WI38 (cell line): ENCODE measurements around the gene IL20RB.

Experiments used
- H3K4me3 ChIP-seq: 2 replicates; pipeline ENCODE4 v1.5.1; 2011; ENCODE audit warnings: low read depth, mild to moderate bottlenecking, control low read depth, low read length
- TF ChIP-seq, protein P1 (sequence below): IDR thresholded peaks from 2 replicates; pipeline ENCODE4 v1.5.1; 2012; ENCODE audit warnings: low read depth, mild to moderate bottlenecking, control low read depth, low read length

IL20RB gene

DNA sequence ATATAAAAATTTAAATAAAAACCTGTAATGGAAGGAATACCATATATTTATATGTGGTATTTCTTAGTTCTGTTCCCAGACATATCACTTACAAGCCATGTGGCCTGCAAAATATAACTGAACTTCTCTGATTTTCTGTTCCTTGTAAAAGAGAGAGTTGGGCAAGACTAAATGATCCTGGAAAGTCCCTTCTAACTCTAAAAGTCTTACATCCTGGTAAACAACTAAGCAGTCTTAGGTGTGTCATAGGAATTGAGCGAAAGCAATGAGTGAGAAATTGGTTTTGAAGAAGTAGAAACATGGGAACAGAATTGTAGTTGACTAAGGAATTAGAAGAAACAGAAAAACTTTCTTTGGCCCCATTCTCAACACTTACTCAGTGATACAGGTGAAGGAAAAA is 25.3 kb upstream of the IL20RB start:
- TF ChIP-seq, protein P1, sequence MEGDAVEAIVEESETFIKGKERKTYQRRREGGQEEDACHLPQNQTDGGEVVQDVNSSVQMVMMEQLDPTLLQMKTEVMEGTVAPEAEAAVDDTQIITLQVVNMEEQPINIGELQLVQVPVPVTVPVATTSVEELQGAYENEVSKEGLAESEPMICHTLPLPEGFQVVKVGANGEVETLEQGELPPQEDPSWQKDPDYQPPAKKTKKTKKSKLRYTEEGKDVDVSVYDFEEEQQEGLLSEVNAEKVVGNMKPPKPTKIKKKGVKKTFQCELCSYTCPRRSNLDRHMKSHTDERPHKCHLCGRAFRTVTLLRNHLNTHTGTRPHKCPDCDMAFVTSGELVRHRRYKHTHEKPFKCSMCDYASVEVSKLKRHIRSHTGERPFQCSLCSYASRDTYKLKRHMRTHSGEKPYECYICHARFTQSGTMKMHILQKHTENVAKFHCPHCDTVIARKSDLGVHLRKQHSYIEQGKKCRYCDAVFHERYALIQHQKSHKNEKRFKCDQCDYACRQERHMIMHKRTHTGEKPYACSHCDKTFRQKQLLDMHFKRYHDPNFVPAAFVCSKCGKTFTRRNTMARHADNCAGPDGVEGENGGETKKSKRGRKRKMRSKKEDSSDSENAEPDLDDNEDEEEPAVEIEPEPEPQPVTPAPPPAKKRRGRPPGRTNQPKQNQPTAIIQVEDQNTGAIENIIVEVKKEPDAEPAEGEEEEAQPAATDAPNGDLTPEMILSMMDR: no peak
- H3K4me3 ChIP-seq: no peak overlapping the region

DNA sequence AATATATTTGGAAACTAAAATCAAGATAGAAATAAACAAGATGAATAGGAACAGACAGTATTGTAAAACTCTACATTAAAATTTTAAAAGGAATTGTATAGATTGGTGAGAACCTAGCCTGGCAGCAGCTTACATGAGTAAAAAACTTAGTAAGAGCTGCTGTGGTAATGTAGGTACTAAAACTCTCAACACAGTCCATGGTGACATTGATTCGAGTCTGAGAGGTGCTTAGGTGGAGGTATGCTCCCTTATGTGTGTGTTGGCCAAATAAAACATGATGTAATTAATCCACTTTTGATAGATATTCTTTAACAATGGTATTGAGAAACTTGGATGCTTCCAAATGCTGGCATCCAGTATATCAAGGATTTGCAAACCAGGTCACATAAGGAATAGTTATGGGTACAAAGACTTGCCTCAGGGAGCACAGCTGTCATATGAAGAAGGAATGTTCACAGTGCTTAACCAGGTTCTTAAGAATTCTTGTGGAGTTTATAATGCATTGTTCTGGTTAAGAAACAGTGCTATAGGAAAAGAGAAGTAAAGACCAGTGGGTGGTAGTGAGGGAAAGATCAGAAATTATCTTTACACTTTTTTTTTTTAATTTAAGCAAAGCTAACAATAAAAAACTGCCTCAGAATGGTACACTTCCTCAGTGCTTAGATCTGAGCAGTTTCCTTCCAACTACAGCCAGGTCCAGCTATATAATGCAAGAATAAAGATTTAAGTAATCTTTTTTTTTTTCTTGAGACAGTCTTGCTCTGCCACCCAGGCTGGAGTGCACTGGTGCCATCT is 24.6 kb upstream of the IL20RB start:
- TF ChIP-seq, protein P1: no peak
- H3K4me3 ChIP-seq: no peak overlapping the region

DNA sequence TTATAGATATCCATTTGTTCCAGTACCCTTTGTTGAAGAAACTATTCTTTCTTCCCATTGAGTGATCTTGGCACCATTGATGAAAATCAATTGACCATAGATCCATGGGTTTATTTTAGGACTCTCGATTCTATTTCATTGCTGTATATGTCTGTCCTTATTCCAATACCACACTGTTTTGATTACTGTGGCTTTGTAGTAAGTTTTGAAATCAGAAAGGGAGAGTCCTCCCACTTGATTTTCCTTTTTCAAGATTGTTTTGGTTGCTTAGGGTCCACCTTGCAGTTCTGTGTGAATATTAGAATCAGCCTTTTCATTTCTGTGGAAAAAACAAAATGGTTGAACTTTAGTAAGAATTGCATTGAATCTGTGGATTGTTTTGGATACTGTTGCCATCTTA is 20.6 kb upstream of the IL20RB start:
- no peak overlapping the region for H3K4me3 ChIP-seq
- TF ChIP-seq, protein P1: no peak

DNA sequence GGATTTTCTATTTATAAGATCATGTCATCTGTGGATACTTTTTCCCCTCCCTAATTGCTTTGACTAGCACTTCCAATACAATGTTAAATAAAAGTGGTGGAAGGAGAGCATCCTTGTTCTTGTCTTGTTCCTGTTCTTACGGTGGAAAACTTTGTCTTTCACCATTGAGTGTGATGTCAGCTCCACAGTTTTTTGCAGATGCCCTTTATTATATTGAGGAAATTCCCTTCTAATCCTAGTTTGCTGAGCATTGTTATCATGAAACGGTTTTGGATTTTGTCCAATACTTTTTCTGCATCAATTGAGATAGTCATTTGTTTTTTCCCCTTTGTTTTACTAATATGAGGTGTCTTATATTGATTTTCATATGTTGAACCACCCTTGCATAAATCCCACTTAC is 19.9 kb upstream of the IL20RB start:
- H3K4me3 ChIP-seq: no peak overlapping the region
- TF ChIP-seq, protein P1: no peak

DNA sequence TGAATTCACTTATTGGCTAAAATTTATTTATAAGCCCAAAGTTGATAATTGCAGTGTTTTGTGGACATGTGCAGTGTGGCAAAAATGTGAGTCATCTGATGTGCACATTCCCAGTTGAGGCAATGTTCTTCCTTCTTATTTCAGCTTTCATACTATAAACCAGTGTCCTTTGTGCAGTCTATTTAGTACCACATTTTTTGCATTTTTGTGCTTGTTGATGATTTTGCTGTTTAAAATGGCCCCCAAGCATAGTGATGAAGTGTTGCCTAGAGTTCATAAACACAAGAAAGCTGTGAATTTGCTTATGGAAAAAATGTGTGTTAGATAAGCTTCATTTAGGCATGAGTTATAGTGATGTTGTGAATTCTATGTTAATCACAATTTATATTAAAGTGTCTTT is 19.4 kb upstream of the IL20RB start:
- TF ChIP-seq, protein P1: no peak
- no peak overlapping the region for H3K4me3 ChIP-seq

DNA sequence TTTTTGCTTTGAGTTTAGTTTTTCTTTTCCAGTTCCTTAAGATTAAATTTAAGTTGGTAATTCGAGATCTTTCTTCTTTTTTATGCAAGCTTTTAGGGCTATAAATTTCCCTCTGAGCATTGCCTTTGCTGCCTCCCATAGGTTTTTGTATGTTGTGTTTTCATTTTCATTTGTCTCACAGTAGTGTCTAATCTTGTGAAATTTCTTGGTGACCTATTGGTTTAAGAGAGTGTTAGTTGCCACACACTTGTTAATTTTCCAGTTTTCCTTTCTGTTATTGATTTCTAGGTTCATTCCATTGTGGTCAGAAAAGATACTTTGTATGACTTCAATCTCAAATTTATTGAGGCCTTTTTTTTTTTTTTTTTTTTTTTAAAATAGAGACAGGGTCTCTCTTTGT is 18.3 kb upstream of the IL20RB start:
- TF ChIP-seq, protein P1: no peak
- no peak overlapping the region for H3K4me3 ChIP-seq

DNA sequence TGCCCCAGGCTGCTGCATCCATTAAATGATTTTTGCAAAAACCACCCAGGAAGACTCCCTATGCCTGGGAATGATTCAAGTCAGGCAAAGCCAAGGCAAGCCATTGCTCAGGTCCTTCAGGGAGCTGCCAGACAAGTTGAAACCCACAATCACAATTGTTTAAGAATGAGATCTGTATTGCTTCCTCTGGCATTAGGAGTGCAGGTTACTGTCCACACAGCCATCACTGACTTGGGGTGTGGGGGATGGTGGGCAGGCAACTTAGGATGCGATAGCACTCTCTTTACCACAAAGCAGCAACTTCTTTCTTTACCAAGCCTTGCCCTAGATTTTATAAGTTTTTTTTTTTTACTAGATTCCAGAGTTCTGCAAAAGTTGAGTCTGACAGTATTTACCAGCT is 15.0 kb upstream of the IL20RB start:
- TF ChIP-seq, protein P1: no peak
- no peak overlapping the region for H3K4me3 ChIP-seq
